Neuronal stem cell (in vitro differentiated cells): ENCODE results near the gene IL17A.
"Not testable (repeated sequence)": the region's sequence is repeated elsewhere in the genome, so short reads cannot be mapped to it uniquely, and the experiment has no call there.

Experiments
- DNase-seq: peaks from one replicate; pipeline ENCODE4 v3.0.0-alpha.2; 2013; ENCODE audit warnings: low spot score
- H2AFZ ChIP-seq: one replicate; pipeline ENCODE4 v1.6.1; 2013; ENCODE audit warnings: mild to moderate bottlenecking, low read length, inconsistent platforms
- H2AK5ac ChIP-seq: 2 replicates; pipeline ENCODE4 v1.6.1; 2013; ENCODE audit warnings: low read depth, mild to moderate bottlenecking, inconsistent platforms, low read length, moderate library complexity, mixed read lengths
- H2BK120ac ChIP-seq: 2 replicates; pipeline ENCODE4 v1.6.1; 2013; ENCODE audit warnings: low read depth, mild to moderate bottlenecking, inconsistent platforms, low read length, moderate library complexity, mixed read lengths
- H2BK12ac ChIP-seq: one replicate; pipeline ENCODE4 v1.6.1; 2013; ENCODE audit warnings: low read length, inconsistent platforms
- H2BK15ac ChIP-seq: 2 replicates; pipeline ENCODE4 v1.6.1; 2013; ENCODE audit warnings: mild to moderate bottlenecking, low read length, inconsistent platforms, mixed read lengths
- H2BK5ac ChIP-seq: one replicate; pipeline ENCODE4 v1.6.1; 2013; ENCODE audit warnings: inconsistent platforms, mild to moderate bottlenecking, low read length, moderate library complexity
- H3K14ac ChIP-seq: one replicate; pipeline ENCODE4 v1.6.1; 2013; ENCODE audit warnings: low read length, inconsistent platforms
- H3K18ac ChIP-seq: 2 replicates; pipeline ENCODE4 v1.6.1; 2013; ENCODE audit warnings: low read length, inconsistent platforms
- H3K23ac ChIP-seq: 2 replicates; pipeline ENCODE4 v1.6.1; 2013; ENCODE audit warnings: low read depth, mild to moderate bottlenecking, mixed read lengths, low read length, inconsistent platforms; ENCODE audit not compliant: poor library complexity
- H3K27ac ChIP-seq: replicated peaks from 3 replicates; pipeline ENCODE4 v1.5.1; 2013; ENCODE audit warnings: low read length, inconsistent platforms
- H3K27me3 ChIP-seq, 3 experiments: 2 replicates each; pipeline ENCODE4 v1.6.1; 2013; ENCODE audit warnings: low read length in 3 of 3, mild to moderate bottlenecking in 2 of 3, inconsistent platforms in 1 of 3, low read depth in 1 of 3, mixed read lengths in 1 of 3, moderate library complexity in 1 of 3; ENCODE audit not compliant: control insufficient read depth in 3 of 3, insufficient read depth in 3 of 3
- H3K36me3 ChIP-seq, 2 donors: replicated peaks in 1 of 2; 2 replicates each; pipeline ENCODE4 v1.6.1; 2013; ENCODE audit warnings: low read length in 2 of 2; ENCODE audit not compliant: control insufficient read depth in 2 of 2, insufficient read depth in 2 of 2
- H3K4ac ChIP-seq: 2 replicates; pipeline ENCODE4 v1.6.1; 2013; ENCODE audit warnings: inconsistent platforms, mild to moderate bottlenecking, low read length, moderate library complexity
- H3K4me1 ChIP-seq, 2 donors: 1 replicate in 1 of 2; 2 replicates in 1 of 2; pipeline ENCODE4 v1.6.1; 2013; ENCODE audit warnings: low read length in 2 of 2, low read depth in 1 of 2; ENCODE audit not compliant: control insufficient read depth in 2 of 2, insufficient read depth in 1 of 2
- H3K4me2 ChIP-seq: one replicate; pipeline ENCODE4 v1.6.1; 2013; ENCODE audit warnings: mild to moderate bottlenecking, low read length, inconsistent platforms; ENCODE audit not compliant: insufficient read depth, poor library complexity, severe bottlenecking
- H3K4me3 ChIP-seq, 2 donors: 2 replicates each; pipeline ENCODE4 v1.5.1; 2013; ENCODE audit warnings: low read length in 2 of 2, mild to moderate bottlenecking in 2 of 2, inconsistent platforms in 1 of 2, moderate library complexity in 1 of 2
- H3K79me1 ChIP-seq: one replicate; pipeline ENCODE4 v1.6.1; 2013; ENCODE audit warnings: low read depth, mild to moderate bottlenecking, inconsistent platforms, low read length, moderate library complexity
- H3K9ac ChIP-seq: one replicate; pipeline ENCODE4 v1.6.1; 2013; ENCODE audit warnings: mild to moderate bottlenecking, low read depth, low read length, inconsistent platforms; ENCODE audit not compliant: poor library complexity
- H3K9me3 ChIP-seq, 2 donors: replicated peaks in 1 of 2; 2 replicates each; pipeline versions ENCODE3 to v1.6.1; 2013; ENCODE audit warnings: low read length in 2 of 2, mild to moderate bottlenecking in 2 of 2, inconsistent platforms in 1 of 2, low read depth in 1 of 2, mixed read lengths in 1 of 2, moderate library complexity in 1 of 2; ENCODE audit not compliant: control insufficient read depth in 2 of 2, insufficient read depth in 1 of 2
- H4K8ac ChIP-seq: one replicate; pipeline ENCODE4 v1.6.1; 2013; ENCODE audit warnings: low read depth, mild to moderate bottlenecking, inconsistent platforms, low read length, moderate library complexity
- H4K91ac ChIP-seq: one replicate; pipeline ENCODE4 v1.6.1; 2013; ENCODE audit warnings: low read length, low read depth, mild to moderate bottlenecking, inconsistent platforms; ENCODE audit not compliant: poor library complexity
- WGBS, 2 donors: extraction: QIAGEN DNeasy Blood & Tissue Kit; methylation state at CpG; one replicate each; pipeline ENCODE4 v1.1.7; 2013; ENCODE audit warnings: missing lambda C conversion rate in 2 of 2, mixed read lengths in 1 of 2; ENCODE audit not compliant: insufficient read length in 2 of 2, insufficient replicate concordance in 1 of 2; ENCODE audit errors: extremely low coverage in 2 of 2; 5-methylcytosine and 5-hydroxymethylcytosine counted together

Gene IL17A

GRCh38 chr6:52191824-52192223 is 5.6 kb downstream of the IL17A start:
- no peak for DNase-seq
- Histone ChIP-seq H3K4me1 (no peaks in the 10 kb centered on the region), H3K18ac (no peak overlapping the region), H3K27ac (no peak overlapping the region), H3K23ac (no peak overlapping the region), H3K79me1 (no peaks in the 10 kb centered on the region), H3K4me3 (no peak overlapping the region), H3K27me3 (peaks cover 0 to 4% (median 0%) of the 10 kb centered on the region in 3 experiments), H3K4ac (no peak overlapping the region), H4K8ac (no peak overlapping the region), H3K4me2 (no peak overlapping the region), H2BK120ac (no peak overlapping the region), H2AK5ac (no peak overlapping the region), H3K36me3 (no peaks in the 10 kb centered on the region), H4K91ac (no peak overlapping the region), H2BK15ac (no peak overlapping the region), H3K9ac (no peak overlapping the region), H3K14ac (no peak overlapping the region), H2AFZ (no peak overlapping the region), H2BK12ac (no peak overlapping the region), H2BK5ac (no peak overlapping the region), H3K9me3 (peaks cover 0 to 2% of the 10 kb centered on the region in 2 donors)
- whole genome bisulfite sequencing, 2 donors: no CpG with 5 or more reads among the region's 3 CpGs

GRCh38 chr6:52195886-52196285 is 9.7 kb downstream of the IL17A start:
- no peak overlapping the region for H2AK5ac ChIP-seq
- no peak for DNase-seq
- no peak overlapping the region for H3K4ac ChIP-seq
- no peak overlapping the region for H3K4me3 ChIP-seq
- H3K4me1 ChIP-seq: no peaks in the 10 kb centered on the region
- no peak overlapping the region for H3K27ac ChIP-seq
- no peak overlapping the region for H2BK120ac ChIP-seq
- H2BK5ac ChIP-seq: no peak overlapping the region
- no peak overlapping the region for H3K18ac ChIP-seq
- no CpG with 5 or more reads among the region's 2 CpGs for WGBS, 2 donors
- H3K9me3 ChIP-seq: peaks cover 0 to 2% of the 10 kb centered on the region in 2 donors
- no peak overlapping the region for H4K8ac ChIP-seq
- H2BK15ac ChIP-seq: no peak overlapping the region
- H4K91ac ChIP-seq: no peak overlapping the region
- no peak overlapping the region for H3K14ac ChIP-seq
- no peak overlapping the region for H3K9ac ChIP-seq
- no peaks in the 10 kb centered on the region for H3K27me3 ChIP-seq
- no peak overlapping the region for H2BK12ac ChIP-seq
- no peak overlapping the region for H3K4me2 ChIP-seq
- H2AFZ ChIP-seq: no peak overlapping the region
- no peaks in the 10 kb centered on the region for H3K79me1 ChIP-seq
- no peaks in the 10 kb centered on the region for H3K36me3 ChIP-seq
- H3K23ac ChIP-seq: no peak overlapping the region

GRCh38 chr6:52200088-52200487 is 13.9 kb downstream of the IL17A start:
- H2AK5ac ChIP-seq, H3K27ac ChIP-seq, H3K36me3 ChIP-seq, H3K4me1 ChIP-seq, H4K8ac ChIP-seq, H3K79me1 ChIP-seq, H3K14ac ChIP-seq, H2BK120ac ChIP-seq, H2BK5ac ChIP-seq, H2AFZ ChIP-seq, DNase-seq, H2BK12ac ChIP-seq, H4K91ac ChIP-seq, H3K9ac ChIP-seq, H3K4me2 ChIP-seq, H3K18ac ChIP-seq, H3K4me3 ChIP-seq, H3K4ac ChIP-seq, H3K23ac ChIP-seq, H3K9me3 ChIP-seq, H3K27me3 ChIP-seq, H2BK15ac ChIP-seq: not testable (repeated sequence)
- WGBS, 2 donors: no CpG with 5 or more reads among the region's 5 CpGs

GRCh38 chr6:52201046-52201445 is 14.9 kb downstream of the IL17A start:
- WGBS, 2 donors: no CpG with 5 or more reads among the region's 1 CpG
- no peak for DNase-seq

More at GRCh38 chr6:52201046-52201445, 14.9 kb downstream of the IL17A start:
- Histone ChIP-seq H2AFZ (no peak overlapping the region), H4K91ac (no peak overlapping the region), H2BK12ac (no peak overlapping the region), H2BK120ac (no peak overlapping the region), H2BK15ac (no peak overlapping the region), H3K4me3 (no peak overlapping the region), H2AK5ac (no peak overlapping the region), H3K4me2 (no peak overlapping the region), H3K27me3 (no peaks in the 10 kb centered on the region), H3K18ac (no peak overlapping the region), H3K27ac (no peak overlapping the region), H3K9ac (no peak overlapping the region), H3K4me1 (no peaks in the 10 kb centered on the region), H3K9me3 (no peaks in the 10 kb centered on the region), H2BK5ac (no peak overlapping the region), H4K8ac (no peak overlapping the region), H3K14ac (no peak overlapping the region), H3K23ac (no peak overlapping the region), H3K4ac (no peak overlapping the region), H3K36me3 (no peaks in the 10 kb centered on the region), H3K79me1 (no peaks in the 10 kb centered on the region)
